HG03045 (cell line): Measurements from ENCODE around the gene FAR1.
"Not testable (repeated sequence)": the region's sequence is repeated elsewhere in the genome, so short reads cannot be mapped to it uniquely, and the experiment has no call there.

Experiments
- ATAC-seq: cut with Tn5 transposase; IDR thresholded peaks from one replicate; pipeline ENCODE4 v1.9.1; 2021; ENCODE audit warnings: mild to moderate bottlenecking, moderate library complexity; ENCODE audit not compliant: unreplicated experiment

FAR1 gene

GRCh38 chr11:13702071-13702470 lies 33.6 kb downstream of the FAR1 start:
- ATAC-seq, result no peak

- ATAC-seq, result no peak
These were observed 37.2 kb downstream of the FAR1 start for GRCh38 chr11:13705710-13706109.

- ATAC-seq, result no peak
These were observed 45.5 kb downstream of the FAR1 start for GRCh38 chr11:13713982-13714381.

DNA sequence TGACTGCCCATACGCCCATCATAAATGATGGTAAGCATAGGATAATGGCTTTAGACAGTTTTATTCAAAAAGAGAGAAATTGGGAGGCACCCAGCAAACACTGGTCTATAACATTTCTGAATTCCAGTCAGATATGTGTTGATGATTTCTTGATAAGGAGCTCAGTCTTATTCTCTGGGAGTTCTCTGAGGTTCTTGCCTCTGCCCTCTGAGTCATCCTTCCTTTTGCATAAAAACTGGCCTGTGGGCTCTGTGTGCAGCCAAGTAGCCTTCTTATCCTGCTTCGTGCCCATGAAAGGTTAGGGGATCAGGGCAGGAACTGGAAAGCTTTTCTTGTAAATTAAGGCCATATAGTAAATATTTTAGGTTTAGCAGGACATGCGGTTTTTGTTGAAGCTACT lies 48.9 kb downstream of the FAR1 start:
- no peak for ATAC-seq

- ATAC-seq, result no peak
These were observed 49.9 kb downstream of the FAR1 start for GRCh38 chr11:13718394-13718793.

DNA sequence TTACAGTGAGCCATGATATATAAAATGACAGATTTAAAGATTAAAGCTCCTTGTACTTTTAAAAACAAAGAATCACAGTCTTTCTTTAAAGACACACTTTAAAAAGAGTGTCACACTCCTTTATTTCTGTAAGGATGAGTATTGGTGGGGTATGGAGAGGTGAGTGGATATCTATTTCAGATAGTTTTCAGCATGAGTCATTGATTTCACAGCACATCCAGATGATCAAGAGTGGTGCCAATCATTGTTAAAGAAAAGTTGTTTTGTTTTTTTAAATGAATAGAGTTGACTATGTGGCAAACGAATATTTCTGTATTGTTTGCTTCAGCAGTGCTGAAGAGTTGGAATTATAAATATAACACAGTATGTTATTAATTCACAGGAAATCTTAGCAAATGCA lies 52.5 kb downstream of the FAR1 start:
- no peak for ATAC-seq

DNA sequence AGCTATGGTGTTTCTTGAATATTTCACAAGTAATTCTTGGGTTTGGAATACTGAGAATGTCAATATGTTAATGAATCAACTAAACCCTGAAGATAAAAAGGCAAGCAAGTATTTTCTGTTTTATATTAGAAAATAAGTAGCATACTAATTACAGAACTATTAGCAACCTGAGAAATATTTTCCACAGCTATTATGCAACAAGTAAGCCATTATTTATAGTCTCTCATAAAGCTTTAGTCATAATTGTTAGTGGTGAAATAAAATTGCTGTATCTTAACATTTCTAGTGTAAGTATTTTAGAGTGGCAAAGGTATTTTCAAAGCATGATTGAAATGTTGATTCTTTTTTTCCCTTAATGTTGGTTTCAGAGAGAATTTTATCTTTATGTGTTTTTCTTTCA lies 53.3 kb downstream of the FAR1 start:
- no peak for ATAC-seq

- ATAC-seq, result no peak
These were observed 58.0 kb downstream of the FAR1 start for GRCh38 chr11:13726456-13726855.

DNA sequence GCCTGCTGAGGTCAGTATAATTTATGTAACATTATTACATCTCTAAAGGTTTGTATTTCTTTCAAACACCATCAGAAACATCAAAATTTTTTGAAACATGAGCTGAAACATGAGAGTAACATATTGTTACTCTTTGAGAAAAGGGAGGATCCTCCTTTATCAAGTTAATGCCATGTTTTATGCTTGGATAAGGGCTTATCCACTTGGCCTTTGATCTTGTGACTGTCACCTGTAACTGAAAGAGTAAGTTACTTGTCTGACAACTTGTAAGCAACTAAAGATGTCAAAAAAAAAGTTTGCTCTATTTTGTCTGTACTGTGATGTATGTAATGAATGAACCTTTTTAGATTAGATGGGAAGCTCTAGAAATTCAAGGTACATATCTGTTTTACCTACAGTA lies 59.6 kb downstream of the FAR1 start:
- no peak for ATAC-seq

DNA sequence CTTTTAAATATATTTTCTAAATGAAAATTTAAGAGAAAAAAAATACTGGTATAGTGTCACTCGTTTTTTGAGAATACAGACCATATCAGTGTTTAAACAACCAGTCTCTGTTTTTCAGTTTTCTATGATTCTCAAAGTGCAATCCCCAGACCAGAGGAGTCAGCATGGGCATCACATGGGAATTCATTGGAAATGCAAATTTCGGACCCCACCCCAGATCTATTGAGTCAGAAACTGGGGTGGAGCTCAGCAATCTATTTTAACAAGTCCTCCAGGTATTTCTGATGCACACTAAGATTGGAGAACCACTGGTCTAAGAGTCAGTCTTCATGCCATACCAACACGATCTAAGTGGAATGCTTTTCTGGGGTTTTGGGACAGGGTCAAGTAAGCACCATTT lies 66.1 kb downstream of the FAR1 start:
- ATAC-seq, result no peak

- ATAC-seq, result no peak
These were observed 76.7 kb downstream of the FAR1 start for GRCh38 chr11:13745165-13745564.

GRCh38 chr11:13753316-13753715 lies 84.8 kb downstream of the FAR1 start:
- ATAC-seq, result not testable (repeated sequence)

DNA sequence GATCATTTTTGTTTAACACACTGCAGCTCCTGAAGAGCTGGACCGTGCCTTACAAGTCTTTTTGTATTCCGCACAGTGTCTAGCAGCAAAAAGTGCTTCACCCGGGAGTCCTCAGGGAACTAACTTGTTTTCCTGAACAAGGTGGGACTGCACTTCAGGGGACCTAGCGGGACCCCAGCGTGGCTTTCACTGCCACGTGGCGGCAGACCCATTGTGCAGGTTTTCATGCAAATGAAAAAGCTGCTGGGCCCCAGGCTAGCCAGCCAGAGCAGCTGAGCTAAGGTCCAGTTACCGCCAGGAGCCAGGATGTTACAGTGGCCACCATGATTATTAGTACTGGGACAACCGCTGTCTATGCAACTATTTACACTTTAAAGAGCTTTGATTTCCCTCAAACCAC lies 90.6 kb downstream of the FAR1 start:
- no peak for ATAC-seq

DNA sequence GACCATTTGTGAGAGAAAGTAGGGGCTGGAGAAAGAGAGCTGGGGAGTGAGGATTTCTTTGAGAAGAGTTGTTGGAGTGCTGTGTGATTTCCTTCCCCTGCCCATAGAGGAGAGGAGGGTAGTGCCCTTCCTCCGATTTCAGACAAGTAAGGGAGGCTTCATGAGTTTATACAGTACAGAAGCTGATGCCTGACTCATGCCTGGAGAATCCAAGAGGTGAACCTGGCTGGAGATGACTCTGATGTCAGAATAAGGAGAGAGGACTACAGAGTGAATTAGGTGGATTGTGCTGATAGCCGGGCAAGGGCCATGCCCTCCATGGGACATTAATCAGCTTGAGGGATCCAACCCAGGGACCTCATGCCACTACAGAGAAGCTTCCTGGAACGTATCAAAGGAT lies 91.6 kb downstream of the FAR1 start:
- no peak for ATAC-seq

DNA sequence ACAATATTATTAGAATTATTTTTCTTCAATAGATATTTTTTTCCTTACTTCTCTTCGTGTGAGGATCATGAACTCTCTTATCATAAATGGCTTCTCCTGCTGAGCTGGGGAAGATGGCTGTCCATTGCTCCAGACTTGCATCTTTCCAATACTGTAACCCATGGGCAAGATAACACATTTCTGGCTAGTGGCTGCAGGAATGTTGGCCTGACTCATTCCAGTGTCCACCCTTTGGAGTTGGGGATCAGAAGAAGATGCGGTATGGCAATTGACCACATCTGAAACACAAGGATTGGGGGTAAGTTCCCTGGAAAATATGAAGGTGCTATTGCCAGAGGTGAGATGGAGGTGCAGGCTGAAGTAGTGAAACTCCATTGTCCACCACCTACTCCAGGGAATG lies 92.8 kb downstream of the FAR1 start:
- ATAC-seq, result no peak

DNA sequence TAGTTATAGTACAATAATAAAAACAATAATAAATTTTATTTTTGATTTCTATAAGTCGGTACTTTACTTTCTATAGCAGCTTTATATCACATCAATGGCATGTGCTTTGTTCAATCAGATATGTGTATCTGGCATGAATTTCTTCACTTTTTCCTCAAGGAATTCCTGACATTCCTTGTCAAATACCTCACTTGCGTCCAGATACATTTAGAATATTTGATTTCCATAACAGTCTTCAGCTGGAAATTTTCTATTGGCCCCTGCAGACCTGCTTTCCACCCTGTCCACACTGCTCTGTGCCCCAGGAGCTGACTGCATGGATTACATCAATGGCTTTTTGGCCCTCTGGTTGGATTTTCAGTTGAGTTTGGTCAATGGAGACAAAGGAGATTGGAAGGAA lies 93.2 kb downstream of the FAR1 start:
- no peak for ATAC-seq

- ATAC-seq, result no peak
These were observed 94.2 kb downstream of the FAR1 start for GRCh38 chr11:13762718-13763117.

- no peak for ATAC-seq
These were observed 94.9 kb downstream of the FAR1 start for GRCh38 chr11:13763341-13763740.

DNA sequence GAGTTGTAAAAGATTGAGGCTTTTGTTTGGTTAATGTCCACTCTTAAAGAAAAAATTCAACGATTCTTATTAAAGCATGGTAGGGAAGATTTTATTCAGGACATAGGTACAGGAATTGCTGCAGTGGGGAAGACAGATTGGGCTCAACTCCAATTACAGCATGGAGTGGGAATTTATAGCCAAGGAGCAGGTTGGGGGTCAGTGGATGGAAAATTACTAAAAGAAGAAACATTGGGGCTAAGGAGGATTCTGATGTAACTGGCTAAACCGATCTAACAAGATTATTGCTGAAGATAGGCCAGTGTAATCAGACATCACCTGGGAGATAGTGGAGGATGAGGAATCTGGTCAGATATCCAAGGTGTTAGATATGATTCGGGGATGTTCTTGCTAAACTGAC lies 97.4 kb downstream of the FAR1 start:
- no peak for ATAC-seq

- no peak for ATAC-seq
These were observed 99.0 kb downstream of the FAR1 start for GRCh38 chr11:13767471-13767870.

DNA sequence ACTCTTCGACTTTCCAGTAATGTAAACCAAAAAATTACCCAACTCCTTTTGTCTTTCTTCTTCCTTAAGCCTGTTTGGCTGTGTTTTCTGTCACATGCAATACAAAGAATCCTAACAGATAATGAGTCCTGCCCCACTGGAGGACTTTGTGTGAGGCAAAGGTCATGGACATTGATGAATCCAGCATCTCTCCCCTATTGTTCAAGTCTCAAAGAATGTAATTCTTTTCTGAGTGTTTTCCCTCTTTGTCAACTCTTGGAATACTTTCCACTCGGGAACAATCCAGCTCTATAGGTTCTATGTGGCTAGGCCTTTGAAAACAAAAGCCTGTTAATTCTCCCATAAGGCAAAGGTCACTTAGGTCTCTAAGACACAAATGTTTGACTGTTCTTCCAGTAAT lies 100.7 kb downstream of the FAR1 start:
- ATAC-seq, result no peak

- no peak for ATAC-seq
These were observed 102.7 kb downstream of the FAR1 start for GRCh38 chr11:13771151-13771550.

GRCh38 chr11:13772223-13773046 lies 104.0 kb downstream of the FAR1 start:
- ATAC-seq, result no peak
